Skin of body (tissue), 2 donors: ENCODE data around the gene MMP1. TPM values are rescaled to one million over a fixed set of nuclear protein-coding genes. Genes with fewer than 3 reads are reported as not detected.

Experiments
- DNase-seq: peaks from one replicate; lab custom pipeline; 2025; lab: John Stamatoyannopoulos, UW
- total RNA-seq: library from RNA; depleted of rRNA; stranded (reverse); fragments of >200 nt; gene quantifications from one replicate; pipeline ENCODE4 v1.2.3, GENCODE V29; 2014

MMP1 gene
- total RNA-seq, 1 donor from 2014 or later: 0.69 TPM

- no peak for DNase-seq
Measured at GRCh38 chr11:102807921-102808320, 10.0 kb upstream of the MMP1 start.

GRCh38 chr11:102806296-102806695 lies 8.3 kb upstream of the MMP1 start:
- DNase-seq: no peak

DNA sequence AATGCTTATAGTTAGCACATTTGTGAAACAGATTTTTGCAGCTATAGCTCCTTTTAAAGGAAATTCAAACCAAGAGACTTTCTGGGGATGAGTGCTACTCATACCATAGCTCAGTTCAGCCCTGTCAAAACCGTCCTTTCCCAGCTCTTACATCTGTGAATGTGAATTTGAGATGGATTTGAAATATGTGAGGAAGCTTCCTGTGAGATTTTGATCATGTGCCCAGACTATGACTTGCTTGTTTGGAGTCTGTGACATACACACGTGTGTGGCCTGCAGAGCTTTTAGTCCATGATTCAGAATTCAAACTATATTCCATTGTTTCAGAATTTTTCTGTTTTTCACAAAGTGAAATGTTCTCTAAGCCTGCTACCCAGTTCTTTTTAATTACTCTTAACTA lies 4.4 kb upstream of the MMP1 start:
- DNase-seq: peak; percentile 84

GRCh38 chr11:102800767-102801166 lies 2.8 kb upstream of the MMP1 start:
- peak; percentile 73 for DNase-seq

GRCh38 chr11:102799681-102800340 lies 1.9 kb upstream of the MMP1 start:
- DNase-seq: peak; percentile 58

DNA sequence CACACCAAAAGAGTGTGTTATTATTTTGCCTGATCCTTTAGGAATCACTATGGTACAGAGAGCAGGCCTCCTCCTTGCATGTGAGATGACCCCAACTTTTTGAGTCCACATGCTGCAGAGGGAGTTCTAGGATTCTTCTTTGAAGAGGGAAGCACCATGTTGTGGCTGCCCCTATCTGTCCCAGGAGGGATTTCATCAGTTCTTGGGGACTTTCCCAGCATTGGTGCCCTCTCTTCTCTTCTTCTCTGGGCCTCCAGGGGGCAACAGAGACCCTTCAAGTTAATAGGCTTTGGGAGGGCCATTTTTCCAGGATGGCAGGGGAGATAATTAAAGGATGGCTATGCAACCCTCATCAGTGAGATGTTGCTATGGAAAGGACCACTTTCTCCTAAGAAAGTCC lies 3.6 kb downstream of the MMP1 start:
- no peak for DNase-seq

- DNase-seq: no peak
Measured at GRCh38 chr11:102793677-102794290, 4.2 kb downstream of the MMP1 start.

- DNase-seq: no peak
Measured at GRCh38 chr11:102792604-102793003, 5.4 kb downstream of the MMP1 start.

- no peak for DNase-seq
Measured at GRCh38 chr11:102791271-102792036, 6.5 kb downstream of the MMP1 start.

DNA sequence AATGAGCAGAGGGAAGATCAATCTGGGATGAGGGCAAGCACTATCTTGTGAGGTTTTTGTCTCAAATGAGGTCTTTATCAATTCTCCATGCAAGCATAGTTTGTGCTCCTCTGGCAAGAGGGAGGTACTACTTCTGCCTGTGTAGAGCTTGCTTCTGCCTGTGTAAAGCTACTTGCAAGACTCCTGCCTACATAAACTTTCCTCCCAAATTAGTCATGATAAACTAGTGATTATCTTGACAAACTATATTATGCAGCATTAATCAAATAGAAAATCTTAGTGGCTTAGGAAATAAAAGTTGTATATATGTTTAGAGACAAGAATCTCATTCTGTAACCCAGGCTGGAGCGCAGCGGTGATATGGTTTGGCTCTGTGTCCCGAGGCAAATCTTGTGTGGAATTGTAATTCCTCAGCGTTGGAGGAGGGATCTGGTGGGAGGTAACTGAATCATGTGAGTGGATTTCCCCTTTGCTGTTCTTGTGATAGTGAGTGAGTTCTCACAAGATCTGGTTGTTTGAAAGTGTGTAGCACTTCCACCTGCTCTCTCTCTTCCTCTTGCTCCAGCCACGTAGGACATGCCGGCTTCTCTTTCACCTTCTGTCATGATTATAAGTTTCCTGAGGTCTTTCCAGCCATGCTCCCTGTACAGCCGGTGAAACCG lies 9.5 kb downstream of the MMP1 start:
- no peak for DNase-seq

DNA sequence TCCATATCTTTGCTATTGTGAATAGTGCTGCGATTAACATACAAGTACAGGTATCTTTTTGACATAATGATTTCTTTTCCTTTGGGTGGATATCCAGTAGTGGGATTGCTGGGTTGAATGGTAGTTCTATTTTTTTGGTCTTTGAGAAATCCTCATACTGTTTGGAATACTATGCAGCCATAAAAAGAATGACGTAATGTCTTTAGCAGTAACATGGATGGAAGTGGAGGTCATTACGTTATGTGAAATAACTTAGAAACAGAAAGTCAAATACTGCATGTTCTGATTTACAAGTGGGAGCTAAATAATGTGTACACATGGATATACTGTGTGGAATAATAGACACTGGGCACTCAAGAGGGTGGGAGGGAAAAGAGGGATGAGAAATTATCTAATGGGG lies 13.6 kb downstream of the MMP1 start:
- DNase-seq: no peak

- DNase-seq: no peak
Measured at GRCh38 chr11:102783720-102784119, 14.2 kb downstream of the MMP1 start.

GRCh38 chr11:102783016-102783415 lies 14.9 kb downstream of the MMP1 start:
- no peak for DNase-seq

DNA sequence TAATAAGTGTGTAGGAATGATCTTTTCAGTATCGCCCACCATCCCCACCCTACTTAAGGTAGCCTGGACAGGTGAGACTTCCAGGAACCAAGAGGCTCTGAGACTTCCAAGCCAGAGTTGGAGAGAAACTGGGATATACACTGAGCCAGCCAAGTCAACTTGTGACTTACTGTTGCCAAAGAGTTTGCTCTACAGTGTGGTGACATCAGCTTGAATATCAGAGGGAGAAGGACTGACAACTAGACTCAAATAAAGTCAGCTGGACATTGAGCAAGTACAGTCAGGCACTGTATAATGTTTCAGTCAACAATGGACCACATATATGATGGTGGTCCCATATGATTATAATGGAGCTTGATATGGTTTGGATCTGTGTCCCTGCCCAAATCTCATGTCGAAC lies 16.3 kb downstream of the MMP1 start:
- no peak for DNase-seq

DNA sequence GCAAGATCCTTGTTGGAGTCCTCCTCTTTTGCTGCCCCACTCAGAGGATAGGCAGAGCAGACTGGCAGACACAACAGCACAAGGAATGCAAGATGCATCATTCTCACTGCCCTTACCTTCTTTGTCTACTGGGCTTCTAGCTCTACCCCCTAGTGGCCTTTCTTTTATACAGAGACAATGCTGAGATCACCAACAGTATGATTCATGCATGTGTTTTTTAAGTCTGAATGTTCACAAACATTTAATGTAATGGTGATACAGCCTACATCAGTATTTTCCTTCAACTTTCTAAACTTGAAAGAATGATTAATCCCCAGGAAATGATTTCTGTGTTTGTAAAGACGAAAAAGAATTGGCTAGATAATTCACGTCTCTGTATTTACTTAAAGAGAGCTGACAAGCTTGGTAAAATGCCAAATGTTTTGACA lies 17.5 kb downstream of the MMP1 start, which contains the start of gene MMP10:
TSS of gene MMP10 (minus strand) at position 138 of the 428 bp plus-strand sequence. CDS start at position 101, 37 bp downstream.
- DNase-seq: no peak

GRCh38 chr11:102776454-102776853 lies 21.5 kb downstream of the MMP1 start:
- DNase-seq: no peak

DNA sequence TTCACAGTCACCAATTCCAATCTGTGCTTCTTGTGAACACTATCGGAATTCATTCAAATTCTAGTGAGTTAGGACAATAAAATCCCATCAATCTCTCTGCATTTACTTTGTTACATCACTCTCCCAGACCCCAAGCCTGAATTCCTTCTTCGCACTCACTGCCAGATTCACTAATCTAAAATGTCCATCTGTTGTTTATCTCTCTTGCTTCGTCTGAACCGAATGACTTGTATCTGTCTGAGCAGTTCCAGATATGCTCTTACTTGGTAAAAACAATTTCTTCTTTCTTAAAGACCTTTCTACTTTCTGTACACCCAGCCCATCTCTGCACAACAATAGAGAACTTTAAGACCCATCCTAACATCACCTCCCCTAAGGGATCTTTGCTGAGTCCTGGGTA lies 24.6 kb downstream of the MMP1 start:
- DNase-seq: peak; percentile 3

GRCh38 chr11:102771351-102771750 lies 26.6 kb downstream of the MMP1 start:
- no peak for DNase-seq

GRCh38 chr11:102770191-102770590 lies 27.8 kb downstream of the MMP1 start:
- DNase-seq: no peak

GRCh38 chr11:102767800-102768199 lies 30.2 kb downstream of the MMP1 start:
- no peak for DNase-seq

DNA sequence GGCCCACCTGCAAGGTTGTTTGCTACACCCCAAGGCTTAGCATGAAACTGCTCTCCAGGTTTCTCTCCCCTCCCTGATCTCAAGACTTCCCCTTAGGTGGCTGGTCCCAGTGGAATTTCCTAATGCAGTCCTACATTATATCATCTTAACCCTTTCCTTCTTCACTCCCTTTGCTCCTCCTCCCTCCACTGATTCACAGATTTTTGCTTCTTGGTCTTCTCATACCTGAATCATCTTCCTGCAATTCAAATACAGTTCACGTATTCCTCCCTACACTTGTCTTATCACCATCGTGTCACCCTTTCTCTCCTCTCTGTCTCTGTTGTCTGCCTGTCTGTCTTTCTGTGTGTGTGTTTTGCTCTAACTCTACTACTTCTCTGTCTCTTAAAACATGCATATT lies 34.5 kb downstream of the MMP1 start:
- DNase-seq: no peak

GRCh38 chr11:102762361-102762767 lies 35.6 kb downstream of the MMP1 start:
- no peak for DNase-seq
